ENCODE results near the gene STPG2.

Gene STPG2

DNA sequence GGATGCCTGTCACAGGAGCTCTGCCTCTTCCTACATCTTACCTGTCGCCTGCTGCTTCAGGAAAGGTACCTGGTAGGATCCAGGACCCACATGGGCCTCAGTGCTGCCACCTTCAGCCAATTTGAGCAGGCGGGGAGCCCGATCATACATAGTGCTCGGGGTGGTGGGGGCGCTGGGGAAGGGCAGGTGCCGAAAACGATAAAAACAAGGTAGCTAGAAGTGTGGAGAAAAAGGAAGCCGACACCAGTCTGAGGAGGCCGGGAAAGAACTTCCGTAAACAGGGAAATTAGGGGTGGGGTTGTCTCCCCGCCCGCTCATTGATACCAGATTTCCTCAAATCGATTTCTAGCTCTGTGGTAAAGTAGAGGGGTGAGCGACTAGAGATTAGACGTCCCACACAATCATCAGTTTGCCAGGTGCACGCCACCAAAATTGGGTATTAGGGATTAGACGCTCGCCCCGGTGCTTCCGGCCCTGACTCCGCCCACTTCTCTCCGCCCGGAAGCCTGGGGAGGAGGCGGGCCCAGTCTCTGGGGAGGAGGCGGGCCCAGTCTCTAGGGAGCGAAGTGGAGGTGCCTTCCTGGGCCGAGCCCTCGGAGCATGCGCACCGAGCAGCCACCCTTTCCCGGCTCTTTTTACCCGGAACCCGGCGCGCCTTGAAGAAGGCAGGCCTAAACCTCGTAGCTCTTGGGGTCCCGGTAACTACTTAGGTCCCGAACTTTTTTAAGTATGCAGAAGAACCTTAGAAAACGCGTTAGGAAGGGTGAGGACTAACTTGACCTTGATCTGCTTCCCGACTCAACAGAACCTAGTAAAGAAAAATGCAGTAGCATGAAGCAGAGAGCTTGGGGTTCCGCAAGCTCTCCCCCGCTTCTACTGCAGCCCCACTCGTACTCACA, at the start of gene STPG2:
TSS of gene STPG2 (minus strand) at position 476 of the 899 bp plus-strand sequence.
- peak within 1 kb of the TSS; percentile 79 for H3K4me3 ChIP-seq (ENCODE audit: low read depth, low read length)
- no peaks in the 10 kb centered on the region for H3K27me3 ChIP-seq (ENCODE audit: insufficient read depth, low read length)
- H2AFZ ChIP-seq (ENCODE audit: low read length, unreplicated experiment), result peak within 1 kb of the TSS; percentile 95
- H3K4me1 ChIP-seq (ENCODE audit: control insufficient read depth, insufficient read depth, low read length, unreplicated experiment), result peaks cover 4% of the 10 kb centered on the region
- no peaks in the 10 kb centered on the region for H3K79me2 ChIP-seq (ENCODE audit: control insufficient read depth, insufficient read depth, low read length, unreplicated experiment)
- H3K36me3 ChIP-seq (ENCODE audit: insufficient read depth, low read length), result no peaks in the 10 kb centered on the region
- no peak within 1 kb of the TSS; the same call in 1 of the 2 replicates for H3K27ac ChIP-seq (ENCODE audit: low read depth, low read length)

- Histone ChIP-seq H3K4me3 (ENCODE audit: low read depth, low read length) (no peak overlapping the region), H3K79me2 (ENCODE audit: control insufficient read depth, insufficient read depth, low read length, unreplicated experiment) (no peaks in the 10 kb centered on the region), H2AFZ (ENCODE audit: low read length, unreplicated experiment) (no peak overlapping the region), H3K27ac (ENCODE audit: low read depth, low read length) (no peak overlapping the region), H3K36me3 (ENCODE audit: insufficient read depth, low read length) (no peaks in the 10 kb centered on the region), H3K4me1 (ENCODE audit: control insufficient read depth, insufficient read depth, low read length, unreplicated experiment) (no peaks in the 10 kb centered on the region), H3K27me3 (ENCODE audit: insufficient read depth, low read length) (no peaks in the 10 kb centered on the region)
Measured at GRCh38 chr4:98185279-98185678, 42.0 kb upstream of the STPG2 start.

GRCh38 chr4:98181809-98182208, 38.5 kb upstream of the STPG2 start:
- Histone ChIP-seq H2AFZ (ENCODE audit: low read length, unreplicated experiment) (no peak overlapping the region), H3K4me3 (ENCODE audit: low read depth, low read length) (no peak overlapping the region), H3K36me3 (ENCODE audit: insufficient read depth, low read length) (no peaks in the 10 kb centered on the region), H3K4me1 (ENCODE audit: control insufficient read depth, insufficient read depth, low read length, unreplicated experiment) (no peaks in the 10 kb centered on the region), H3K27ac (ENCODE audit: low read depth, low read length) (no peak overlapping the region), H3K79me2 (ENCODE audit: control insufficient read depth, insufficient read depth, low read length, unreplicated experiment) (no peaks in the 10 kb centered on the region), H3K27me3 (ENCODE audit: insufficient read depth, low read length) (no peaks in the 10 kb centered on the region)

GRCh38 chr4:98179951-98180350, 36.7 kb upstream of the STPG2 start:
- Histone ChIP-seq H3K27me3 (ENCODE audit: insufficient read depth, low read length) (no peaks in the 10 kb centered on the region), H2AFZ (ENCODE audit: low read length, unreplicated experiment) (no peak overlapping the region), H3K4me1 (ENCODE audit: control insufficient read depth, insufficient read depth, low read length, unreplicated experiment) (no peaks in the 10 kb centered on the region), H3K27ac (ENCODE audit: low read depth, low read length) (no peak overlapping the region), H3K36me3 (ENCODE audit: insufficient read depth, low read length) (no peaks in the 10 kb centered on the region), H3K4me3 (ENCODE audit: low read depth, low read length) (no peak overlapping the region), H3K79me2 (ENCODE audit: control insufficient read depth, insufficient read depth, low read length, unreplicated experiment) (no peaks in the 10 kb centered on the region)

DNA sequence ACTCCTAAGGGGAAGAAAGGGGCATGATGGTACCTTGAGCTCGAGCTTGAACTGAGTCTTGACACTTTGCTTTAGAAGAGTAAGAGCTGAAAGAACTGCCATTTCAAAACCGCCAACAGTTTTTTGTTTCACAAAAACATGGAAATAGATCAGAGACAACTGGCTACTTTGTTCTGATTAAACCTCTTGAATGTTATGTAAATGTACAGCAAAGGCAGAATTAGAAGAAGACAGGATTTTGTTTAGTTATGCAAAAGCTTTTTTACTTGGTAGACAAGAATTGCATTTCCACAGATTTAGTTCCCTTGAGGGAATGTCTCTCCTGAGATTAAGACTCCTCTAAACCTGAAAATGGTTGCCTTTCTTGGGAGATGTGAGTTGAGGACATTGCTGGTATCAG, 33.3 kb upstream of the STPG2 start:
- no peaks in the 10 kb centered on the region for H3K79me2 ChIP-seq (ENCODE audit: control insufficient read depth, insufficient read depth, low read length, unreplicated experiment)
- H3K36me3 ChIP-seq (ENCODE audit: insufficient read depth, low read length), result no peaks in the 10 kb centered on the region
- H3K4me3 ChIP-seq (ENCODE audit: low read depth, low read length), result no peak overlapping the region
- H3K27ac ChIP-seq (ENCODE audit: low read depth, low read length), result no peak overlapping the region
- H3K27me3 ChIP-seq (ENCODE audit: insufficient read depth, low read length), result no peaks in the 10 kb centered on the region
- no peak overlapping the region for H2AFZ ChIP-seq (ENCODE audit: low read length, unreplicated experiment)
- H3K4me1 ChIP-seq (ENCODE audit: control insufficient read depth, insufficient read depth, low read length, unreplicated experiment), result no peaks in the 10 kb centered on the region

DNA sequence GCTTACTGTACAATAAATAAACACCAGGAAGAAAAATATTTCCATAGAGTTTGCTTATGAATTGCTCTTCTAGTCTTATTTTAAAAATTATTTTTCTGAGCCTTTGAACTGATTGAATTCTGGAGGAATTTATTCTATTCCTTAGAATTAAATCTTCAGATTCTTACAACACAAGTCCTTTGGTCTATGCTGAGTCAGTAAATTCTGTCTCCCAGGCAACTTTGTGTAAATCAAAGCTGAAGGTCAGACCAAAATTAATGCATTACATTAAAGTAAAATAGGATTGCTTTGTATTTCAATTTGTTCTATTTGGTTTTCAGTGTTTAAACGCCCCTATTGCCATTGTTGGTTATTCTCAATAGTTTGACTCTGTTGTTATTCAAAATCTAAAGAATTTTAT, 26.8 kb upstream of the STPG2 start:
- H2AFZ ChIP-seq (ENCODE audit: low read length, unreplicated experiment), result no peak overlapping the region
- H3K79me2 ChIP-seq (ENCODE audit: control insufficient read depth, insufficient read depth, low read length, unreplicated experiment), result no peaks in the 10 kb centered on the region
- H3K4me3 ChIP-seq (ENCODE audit: low read depth, low read length), result no peak overlapping the region
- H3K27ac ChIP-seq (ENCODE audit: low read depth, low read length), result no peak overlapping the region
- no peaks in the 10 kb centered on the region for H3K36me3 ChIP-seq (ENCODE audit: insufficient read depth, low read length)
- H3K27me3 ChIP-seq (ENCODE audit: insufficient read depth, low read length), result no peaks in the 10 kb centered on the region; the same call in 1 of the 2 replicates
- peaks cover 5% of the 10 kb centered on the region for H3K4me1 ChIP-seq (ENCODE audit: control insufficient read depth, insufficient read depth, low read length, unreplicated experiment)

GRCh38 chr4:98166731-98167041, 23.4 kb upstream of the STPG2 start:
- Histone ChIP-seq H3K36me3 (ENCODE audit: insufficient read depth, low read length) (no peaks in the 10 kb centered on the region), H3K4me3 (ENCODE audit: low read depth, low read length) (no peak overlapping the region), H2AFZ (ENCODE audit: low read length, unreplicated experiment) (no peak overlapping the region), H3K79me2 (ENCODE audit: control insufficient read depth, insufficient read depth, low read length, unreplicated experiment) (no peaks in the 10 kb centered on the region), H3K27ac (ENCODE audit: low read depth, low read length) (no peak overlapping the region), H3K27me3 (ENCODE audit: insufficient read depth, low read length) (no peaks in the 10 kb centered on the region; the same call in 1 of the 2 replicates), H3K4me1 (ENCODE audit: control insufficient read depth, insufficient read depth, low read length, unreplicated experiment) (peaks cover 5% of the 10 kb centered on the region)

DNA sequence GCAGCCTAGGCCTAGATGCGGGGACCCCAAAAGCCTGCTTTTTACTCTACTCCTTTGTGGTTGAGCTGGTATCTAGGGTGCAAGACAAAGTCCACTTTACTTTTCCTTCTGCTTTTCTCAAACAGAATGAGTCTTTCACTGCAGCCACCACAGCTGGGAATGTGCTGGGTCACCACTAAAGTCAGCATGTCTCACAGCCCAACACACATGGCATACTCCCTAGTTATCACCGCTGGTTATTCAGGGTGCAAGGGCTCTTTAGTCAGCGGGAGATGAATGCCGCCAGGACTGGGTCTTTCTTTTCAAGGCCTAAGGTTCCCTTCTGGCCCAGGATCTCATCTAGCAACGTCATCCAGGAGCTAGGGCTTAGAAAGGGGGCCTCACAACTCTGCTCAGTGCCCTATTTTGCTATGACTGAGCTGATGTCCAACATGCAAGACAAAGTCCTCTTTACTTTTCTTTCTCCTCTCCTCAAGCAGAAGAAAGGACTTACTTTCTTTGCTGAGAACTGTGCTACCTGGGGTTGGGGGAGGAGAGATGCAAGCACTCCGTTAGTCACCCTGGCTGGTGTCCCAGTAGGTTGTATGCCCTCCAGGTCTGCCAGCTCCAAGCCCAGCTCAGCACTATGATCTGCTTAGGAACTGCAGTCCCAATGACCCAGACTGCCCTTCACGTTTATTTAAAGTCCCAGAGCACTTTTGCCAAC, 22.9 kb upstream of the STPG2 start:
- Histone ChIP-seq H3K36me3 (ENCODE audit: insufficient read depth, low read length) (no peaks in the 10 kb centered on the region), H2AFZ (ENCODE audit: low read length, unreplicated experiment) (no peak overlapping the region), H3K4me1 (ENCODE audit: control insufficient read depth, insufficient read depth, low read length, unreplicated experiment) (peaks cover 5% of the 10 kb centered on the region), H3K4me3 (ENCODE audit: low read depth, low read length) (no peak overlapping the region), H3K27ac (ENCODE audit: low read depth, low read length) (no peak overlapping the region), H3K79me2 (ENCODE audit: control insufficient read depth, insufficient read depth, low read length, unreplicated experiment) (no peaks in the 10 kb centered on the region), H3K27me3 (ENCODE audit: insufficient read depth, low read length) (no peaks in the 10 kb centered on the region; the same call in 1 of the 2 replicates)

DNA sequence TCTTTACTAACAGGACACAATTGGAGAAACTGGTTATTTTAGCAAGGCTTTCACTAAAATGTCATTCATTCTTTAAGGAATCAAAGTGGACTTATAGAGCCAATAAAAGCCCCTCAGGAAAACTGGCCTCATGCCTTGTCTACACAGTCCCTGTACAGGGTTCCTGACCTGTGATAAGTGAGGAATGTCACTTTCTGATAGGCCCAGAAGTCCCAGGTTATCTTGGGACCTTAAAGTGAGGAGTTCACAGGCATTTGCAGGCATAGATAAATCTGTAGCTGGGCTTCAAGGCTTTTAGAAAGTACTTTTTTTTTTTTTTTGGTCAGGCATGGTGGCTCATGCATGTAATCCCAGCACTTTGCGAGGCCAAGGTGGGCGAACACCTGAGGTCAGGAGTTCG, 19.4 kb upstream of the STPG2 start:
- no peaks in the 10 kb centered on the region for H3K36me3 ChIP-seq (ENCODE audit: insufficient read depth, low read length)
- no peak overlapping the region for H2AFZ ChIP-seq (ENCODE audit: low read length, unreplicated experiment)
- no peaks in the 10 kb centered on the region for H3K79me2 ChIP-seq (ENCODE audit: control insufficient read depth, insufficient read depth, low read length, unreplicated experiment)
- H3K4me1 ChIP-seq (ENCODE audit: control insufficient read depth, insufficient read depth, low read length, unreplicated experiment), result peaks cover 5% of the 10 kb centered on the region
- no peak overlapping the region for H3K4me3 ChIP-seq (ENCODE audit: low read depth, low read length)
- H3K27me3 ChIP-seq (ENCODE audit: insufficient read depth, low read length), result no peaks in the 10 kb centered on the region
- H3K27ac ChIP-seq (ENCODE audit: low read depth, low read length), result no peak overlapping the region

GRCh38 chr4:98151145-98151924, 8.1 kb upstream of the STPG2 start:
- no peaks in the 10 kb centered on the region for H3K27me3 ChIP-seq (ENCODE audit: insufficient read depth, low read length)
- H3K4me3 ChIP-seq (ENCODE audit: low read depth, low read length), result no peak overlapping the region
- no peak overlapping the region for H3K27ac ChIP-seq (ENCODE audit: low read depth, low read length)
- H3K79me2 ChIP-seq (ENCODE audit: control insufficient read depth, insufficient read depth, low read length, unreplicated experiment), result no peaks in the 10 kb centered on the region
- peaks cover 14% of the 10 kb centered on the region for H3K4me1 ChIP-seq (ENCODE audit: control insufficient read depth, insufficient read depth, low read length, unreplicated experiment)
- no peak overlapping the region for H2AFZ ChIP-seq (ENCODE audit: low read length, unreplicated experiment)
- H3K36me3 ChIP-seq (ENCODE audit: insufficient read depth, low read length), result no peaks in the 10 kb centered on the region
